Measurements from ENCODE around the gene HDAC3.
A peak's percentile ranks its signal among the peaks of the same experiment; 100 is the strongest.

Gene HDAC3

DNA sequence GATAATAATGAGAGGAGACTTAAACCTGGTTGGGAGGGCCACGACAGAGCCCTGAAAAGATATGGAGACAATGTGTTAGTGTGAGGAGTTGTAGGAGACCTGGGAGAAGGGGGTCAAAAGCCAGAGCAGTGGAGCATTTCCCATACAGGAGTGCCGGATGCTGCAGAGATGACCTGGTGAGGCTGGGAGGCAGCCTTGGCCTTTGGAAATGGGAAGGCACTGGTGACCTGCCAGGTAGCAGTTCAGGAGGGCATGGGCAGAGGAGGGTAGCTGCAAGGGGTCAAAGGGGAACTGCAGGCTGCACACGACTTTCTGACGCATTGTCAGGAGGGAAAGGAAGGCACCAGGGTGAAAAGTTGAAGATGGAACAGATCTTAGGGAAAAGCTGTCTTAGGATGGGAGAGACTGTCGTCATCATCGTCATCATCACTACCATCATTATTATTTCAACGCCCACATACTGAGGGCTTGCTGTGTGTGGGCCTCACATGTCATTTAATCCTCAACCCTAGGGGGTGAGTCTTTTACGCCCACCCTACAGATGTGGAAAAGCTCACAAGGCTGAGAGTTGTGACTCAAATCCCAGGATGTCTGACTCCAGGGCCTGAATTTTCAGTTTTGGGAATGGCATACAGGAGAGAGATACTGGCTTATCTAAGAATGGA lies 32.1 kb upstream of the HDAC3 start:
- no peak overlapping the region for H3K27ac ChIP-seq
- TF ChIP-seq, protein P1, sequence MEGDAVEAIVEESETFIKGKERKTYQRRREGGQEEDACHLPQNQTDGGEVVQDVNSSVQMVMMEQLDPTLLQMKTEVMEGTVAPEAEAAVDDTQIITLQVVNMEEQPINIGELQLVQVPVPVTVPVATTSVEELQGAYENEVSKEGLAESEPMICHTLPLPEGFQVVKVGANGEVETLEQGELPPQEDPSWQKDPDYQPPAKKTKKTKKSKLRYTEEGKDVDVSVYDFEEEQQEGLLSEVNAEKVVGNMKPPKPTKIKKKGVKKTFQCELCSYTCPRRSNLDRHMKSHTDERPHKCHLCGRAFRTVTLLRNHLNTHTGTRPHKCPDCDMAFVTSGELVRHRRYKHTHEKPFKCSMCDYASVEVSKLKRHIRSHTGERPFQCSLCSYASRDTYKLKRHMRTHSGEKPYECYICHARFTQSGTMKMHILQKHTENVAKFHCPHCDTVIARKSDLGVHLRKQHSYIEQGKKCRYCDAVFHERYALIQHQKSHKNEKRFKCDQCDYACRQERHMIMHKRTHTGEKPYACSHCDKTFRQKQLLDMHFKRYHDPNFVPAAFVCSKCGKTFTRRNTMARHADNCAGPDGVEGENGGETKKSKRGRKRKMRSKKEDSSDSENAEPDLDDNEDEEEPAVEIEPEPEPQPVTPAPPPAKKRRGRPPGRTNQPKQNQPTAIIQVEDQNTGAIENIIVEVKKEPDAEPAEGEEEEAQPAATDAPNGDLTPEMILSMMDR (conservative IDR thresholded peaks at IDR 0.05), result no peak

DNA sequence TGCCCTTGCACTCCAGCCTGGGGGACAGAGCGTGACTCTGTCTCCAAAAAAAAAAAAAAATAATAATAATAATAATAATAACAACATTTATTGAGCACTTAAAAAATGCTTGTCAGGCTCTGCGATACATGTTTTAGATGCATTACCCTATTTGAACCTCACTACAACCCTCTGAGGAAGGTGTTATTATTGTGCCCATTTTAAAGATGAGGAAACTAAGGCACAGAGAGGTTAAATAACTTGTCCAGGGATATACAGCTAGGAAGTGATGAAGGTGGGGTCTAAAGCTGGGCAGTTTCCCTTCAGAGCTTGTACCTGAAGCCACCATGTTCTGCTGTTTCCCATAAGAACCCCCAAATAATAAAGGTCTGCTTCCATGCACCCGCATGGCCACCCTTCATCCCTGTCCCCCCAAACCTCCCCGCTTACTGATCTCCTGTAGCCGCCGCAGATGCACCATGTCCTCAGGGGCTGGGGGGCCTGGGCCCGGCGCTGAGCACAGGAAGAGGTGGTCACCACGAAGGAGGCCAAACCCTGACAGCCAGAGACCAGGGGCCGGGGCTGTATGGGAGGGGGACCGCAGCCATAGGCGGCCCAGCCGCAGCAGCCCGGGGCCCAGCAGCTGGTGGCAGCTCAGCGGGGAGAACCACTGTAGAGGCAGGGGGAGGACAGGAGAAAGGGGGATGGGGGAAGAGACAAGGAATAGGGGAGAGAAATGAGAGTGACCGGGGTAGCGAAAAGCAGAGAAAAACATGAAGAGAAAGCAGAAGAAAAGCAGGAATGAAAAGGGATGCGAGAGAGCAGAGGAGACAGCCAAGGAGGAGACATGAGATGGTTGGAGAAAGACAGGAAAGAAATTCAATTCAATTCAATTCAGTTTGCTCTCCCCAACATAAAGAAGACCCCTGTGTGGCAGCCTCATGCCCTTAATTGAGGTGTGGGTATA lies 29.6 kb upstream of the HDAC3 start:
- TF ChIP-seq, protein P1 (conservative IDR thresholded peaks at IDR 0.05), result no peak

DNA sequence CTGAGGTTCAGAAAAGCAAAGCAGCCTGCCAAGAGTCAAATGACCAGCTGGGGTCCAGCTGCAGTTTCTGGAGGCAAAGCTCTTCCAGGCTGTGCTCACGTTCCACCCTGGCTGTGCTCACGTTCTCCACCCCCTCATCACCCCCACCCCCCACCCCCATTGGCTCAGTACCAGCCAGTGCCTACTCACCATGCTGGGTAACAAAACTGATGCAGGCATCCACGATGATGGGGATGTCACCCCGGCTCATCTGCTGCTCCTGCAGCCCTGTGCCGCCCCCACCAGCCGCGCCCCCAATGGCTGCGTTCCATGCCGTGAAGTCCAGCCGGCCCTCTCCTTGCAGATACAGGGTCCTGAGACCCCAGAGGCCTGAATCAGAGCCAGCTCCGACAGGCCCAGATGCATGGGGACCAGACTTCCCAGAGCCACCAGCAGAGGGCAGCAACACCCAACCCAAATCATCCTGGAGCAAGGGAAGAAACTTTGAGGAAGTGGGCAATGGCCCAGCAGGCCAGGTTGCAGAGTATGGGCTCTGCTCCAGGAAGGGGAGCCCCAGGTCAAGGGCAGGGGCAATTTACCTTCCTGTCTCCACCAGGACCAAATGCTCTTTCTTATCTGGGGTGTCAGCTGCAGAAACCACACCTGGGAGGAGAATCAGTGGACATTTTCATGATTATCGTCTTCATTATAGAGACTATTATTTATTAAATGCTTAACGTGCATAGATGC lies 28.2 kb upstream of the HDAC3 start:
- TF ChIP-seq, protein P1 (conservative IDR thresholded peaks at IDR 0.05), result peak; percentile 91
- H3K27ac ChIP-seq, result no peak overlapping the region

More for the DNA sequence above, 29.6 kb upstream of the HDAC3 start:
- no peak overlapping the region for H3K27ac ChIP-seq

DNA sequence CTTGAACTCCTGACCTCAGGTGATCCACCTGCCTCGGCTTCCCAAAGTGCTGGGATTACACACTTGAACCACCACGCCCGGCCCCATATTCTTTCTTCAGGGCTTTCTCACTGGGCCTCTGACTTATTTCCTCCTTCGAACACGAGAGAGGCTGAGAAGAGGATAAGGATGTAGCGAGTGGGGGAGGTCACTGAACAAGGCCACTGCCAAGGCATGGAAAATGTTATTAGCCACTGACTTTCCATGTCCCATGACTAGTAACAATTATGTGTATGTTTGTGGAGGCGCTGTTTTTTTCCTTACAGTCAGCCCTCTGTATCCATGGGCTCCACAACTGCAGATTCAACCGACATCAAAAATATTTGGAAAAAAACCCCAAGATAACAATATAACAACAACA lies 26.9 kb upstream of the HDAC3 start:
- no peak overlapping the region for H3K27ac ChIP-seq
- TF ChIP-seq, protein P1 (conservative IDR thresholded peaks at IDR 0.05), result no peak

DNA sequence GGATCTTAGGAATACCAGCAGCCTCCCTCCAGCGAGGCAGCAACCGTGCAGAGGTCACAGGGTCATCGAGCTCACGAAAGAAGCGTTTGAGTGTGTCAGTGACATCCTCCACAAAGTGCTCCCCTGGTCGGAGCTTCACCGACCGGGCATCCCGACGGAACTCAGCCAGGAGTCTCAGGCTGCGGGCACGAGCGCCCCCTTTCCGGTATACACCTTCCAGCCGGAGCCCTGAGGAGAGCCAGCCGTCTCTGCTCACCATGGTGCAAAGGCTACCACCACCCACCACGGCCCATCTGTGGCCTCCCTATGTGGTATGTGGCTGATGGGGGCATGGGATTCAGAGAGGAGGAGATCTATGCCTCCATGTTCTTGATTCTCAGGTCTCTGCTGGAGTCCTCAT lies 25.4 kb upstream of the HDAC3 start:
- no peak overlapping the region for H3K27ac ChIP-seq
- TF ChIP-seq, protein P1 (conservative IDR thresholded peaks at IDR 0.05), result no peak

DNA sequence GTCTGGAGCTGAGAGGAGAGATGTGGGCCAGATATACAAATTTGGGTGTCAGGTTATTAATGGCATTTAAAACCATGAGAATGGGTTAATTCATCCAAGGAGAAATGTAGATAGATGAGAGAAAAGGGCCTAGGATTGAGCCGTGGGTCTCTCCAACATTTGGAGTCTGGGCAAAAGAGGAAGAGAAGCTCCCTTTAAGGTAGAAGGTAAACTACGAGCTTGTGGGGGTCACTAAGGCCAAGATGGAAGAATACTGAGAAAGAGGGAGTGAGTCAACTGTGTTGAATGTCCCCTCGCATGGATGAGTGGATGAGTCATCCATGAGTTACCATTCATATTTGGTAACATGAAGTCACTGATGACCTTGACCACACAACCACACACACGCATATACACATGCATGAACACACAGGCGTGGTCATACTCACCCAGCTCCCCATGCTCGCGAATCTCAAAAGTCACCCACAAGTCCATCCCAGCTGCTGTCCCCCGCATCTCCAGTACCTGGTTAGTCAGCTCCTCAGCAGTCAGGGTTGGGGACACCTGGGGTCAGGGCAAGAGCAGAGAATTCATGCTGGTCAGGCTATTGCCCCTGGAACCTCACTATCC lies 21.4 kb upstream of the HDAC3 start:
- TF ChIP-seq, protein P1 (conservative IDR thresholded peaks at IDR 0.05), result no peak
- H3K27ac ChIP-seq, result no peak overlapping the region

All from VCaP (cell line).